Motor neuron (in vitro differentiated cells): ENCODE data around the gene CTNNA1. TPM values are rescaled to one million over a fixed set of nuclear protein-coding genes. Genes with fewer than 3 reads are reported as not detected.
A peak's percentile ranks its signal among the peaks of the same experiment; 100 is the strongest.
"Not testable (repeated sequence)": the region's sequence is repeated elsewhere in the genome, so short reads cannot be mapped to it uniquely, and the experiment has no call there.

Experiments used
- ATAC-seq, 8 experiments: fragments of 200-7000 bp; cut with Tn5 transposase; replicated peaks in 6 of 8; 2 replicates each; pipeline ENCODE4 v1.8.0; 2021; ENCODE audit warnings: mild to moderate bottlenecking in 8 of 8, moderate library complexity in 8 of 8
- H3K27ac ChIP-seq, 2 donors: fragments of 250-450 bp; sonication (Bioruptor Pico); 2 replicates each; pipeline ENCODE4 v1.9.0; 2021; ENCODE audit warnings: antibody characterized with exemption in 2 of 2, mild to moderate bottlenecking in 2 of 2, moderate library complexity in 1 of 2
- H3K4me1 ChIP-seq, 2 donors: fragments of 250-450 bp; sonication (Bioruptor Pico); replicated peaks in 1 of 2; 2 replicates each; pipeline ENCODE4 v1.6.1; 2021; ENCODE audit warnings: antibody characterized with exemption in 2 of 2, mild to moderate bottlenecking in 2 of 2, moderate library complexity in 1 of 2
- H3K4me3 ChIP-seq, 5 donors: fragments of 250-450 bp; sonication (Bioruptor Pico); 2 replicates each; pipeline ENCODE4 v1.9.0; 2021; ENCODE audit warnings: antibody characterized with exemption in 5 of 5, mild to moderate bottlenecking in 5 of 5, moderate library complexity in 4 of 5
- WGBS, 10 experiments: fragments of 450-650 bp; shearing (Covaris generic); methylation state at CpG; one replicate each; pipeline ENCODE4 v1.0.0; 2022; 5-methylcytosine and 5-hydroxymethylcytosine counted together
- in situ Hi-C, 9 experiments: fragments of 400-800 bp; cut with MboI; loops; one replicate each; pipeline ENCODE4 v1.15.0; 2021; ENCODE audit warnings: low sequenced_read_pairs in 9 of 9, low pct_unique_long_range_greater_than_20kb in 2 of 9; ENCODE audit not compliant: unreplicated experiment in 9 of 9
- total RNA-seq, 8 experiments: library from RNA; unstranded; fragments of 300-600 nt; gene quantifications; 2 replicates each; pipeline versions ENCODE4 v1.2.3 to v1.2.4, GENCODE V29; 2022

CTNNA1 gene
- total RNA-seq, 8 experiments from 2014 or later = 176 to 339 (median 205) TPM

GRCh38 chr5:138807182-138807581 is 54.0 kb downstream of the CTNNA1 start:
- Histone ChIP-seq H3K4me1 (peaks cover 0 to 6% of the 10 kb centered on the region in 2 donors), H3K4me3 (no peak overlapping the region), H3K27ac (no peak overlapping the region)
- in situ Hi-C loops = no loop called here
- 83 to 100% methylated on average over 1 of the region's 1 CpG; no CpG with 5 or more reads in 8 of the 10 experiments for WGBS, 10 experiments
- ATAC-seq = no peak

GRCh38 chr5:138809391-138809790 is 56.2 kb downstream of the CTNNA1 start:
- in situ Hi-C loops = no loop called here
- Histone ChIP-seq H3K27ac (no peak overlapping the region), H3K4me1 (peaks cover 0 to 6% of the 10 kb centered on the region in 2 donors), H3K4me3 (no peak overlapping the region)
- ATAC-seq = peak in 5 of 8 experiments; percentile 27 to 72 (median 48)

GRCh38 chr5:138810861-138811260 is 57.6 kb downstream of the CTNNA1 start:
- H3K27ac ChIP-seq, ATAC-seq, in situ Hi-C loops, H3K4me3 ChIP-seq, H3K4me1 ChIP-seq: not testable (repeated sequence)
- WGBS, 10 experiments = no CpG with 5 or more reads among the region's 35 CpGs

- ATAC-seq = peak in 3 of 8 experiments; percentile 53 to 85 (median 72)
- peaks cover 0 to 5% of the 10 kb centered on the region in 2 donors for H3K4me1 ChIP-seq
- WGBS, 10 experiments = 37 to 100% (median 78%) methylated on average over 1 to 5 of the region's 5 CpGs; no CpG with 5 or more reads in 1 of the 10 experiments
- H3K27ac ChIP-seq = no peak overlapping the region
- no peak overlapping the region for H3K4me3 ChIP-seq
- in situ Hi-C loops = no loop called here
Measured at GRCh38 chr5:138815529-138815928, 62.3 kb downstream of the CTNNA1 start.

GRCh38 chr5:138817241-138817640 is 64.0 kb downstream of the CTNNA1 start:
- WGBS, 10 experiments = 92 to 100% (median 100%) methylated on average over 1 of the region's 1 CpG; no CpG with 5 or more reads in 1 of the 10 experiments
- no peak overlapping the region for H3K4me3 ChIP-seq
- in situ Hi-C loops = no loop called here
- no peak for ATAC-seq
- no peak overlapping the region for H3K27ac ChIP-seq
- H3K4me1 ChIP-seq = peaks cover 0 to 5% of the 10 kb centered on the region in 2 donors

- ATAC-seq = peak in 6 of 8 experiments; percentile 27 to 85 (median 47)
Measured at GRCh38 chr5:138819081-138819480, 65.9 kb downstream of the CTNNA1 start.

GRCh38 chr5:138820695-138821094 is 67.5 kb downstream of the CTNNA1 start:
- WGBS, 10 experiments = 92 to 100% (median 95%) methylated on average over 1 to 3 of the region's 3 CpGs; no CpG with 5 or more reads in 4 of the 10 experiments
- Histone ChIP-seq H3K4me3 (no peak overlapping the region), H3K4me1 (peaks cover 0 to 5% of the 10 kb centered on the region in 2 donors), H3K27ac (no peak overlapping the region)
- in situ Hi-C loops = no loop called here
- no peak for ATAC-seq

More at GRCh38 chr5:138819081-138819480, 65.9 kb downstream of the CTNNA1 start:
- Histone ChIP-seq H3K4me1 (peaks cover 0 to 5% of the 10 kb centered on the region in 2 donors), H3K27ac (no peak overlapping the region), H3K4me3 (no peak overlapping the region)
- in situ Hi-C loops = no loop called here
- WGBS, 10 experiments = 60 to 100% (median 92%) methylated on average over 1 to 3 of the region's 4 CpGs; no CpG with 5 or more reads in 3 of the 10 experiments

- 46 to 100% (median 84%) methylated on average over 1 to 7 of the region's 7 CpGs; no CpG with 5 or more reads in 1 of the 10 experiments for WGBS, 10 experiments
- peak in 2 of 8 experiments; percentile 90 to 93 for ATAC-seq
- in situ Hi-C loops = no loop called here
- Histone ChIP-seq H3K4me1 (no peaks in the 10 kb centered on the region), H3K4me3 (no peak overlapping the region), H3K27ac (no peak overlapping the region)
Measured at GRCh38 chr5:138824516-138824915, 71.3 kb downstream of the CTNNA1 start.

- in situ Hi-C loops = loop anchor here in 1 of 9 experiments (25.0 kb wide), 1 partner anchor 437 kb away; no protein-coding TSS in a partner anchor
- 25 to 71% (median 55%) methylated on average over 2 to 5 of the region's 5 CpGs for WGBS, 10 experiments
Measured at GRCh38 chr5:138824924-138825863, 72.0 kb downstream of the CTNNA1 start.

GRCh38 chr5:138828556-138828955 is 75.3 kb downstream of the CTNNA1 start:
- ATAC-seq = no peak
- Histone ChIP-seq H3K4me3 (no peak overlapping the region), H3K27ac (no peak overlapping the region), H3K4me1 (peaks cover 3 to 4% of the 10 kb centered on the region in 2 donors)
- in situ Hi-C loops = loop anchor here in 1 of 9 experiments (25.0 kb wide), 1 partner anchor 434 kb away; no protein-coding TSS in a partner anchor
- WGBS, 10 experiments = 0 to 93% (median 65%) methylated on average over 1 to 4 of the region's 4 CpGs

More at GRCh38 chr5:138824924-138825863, 72.0 kb downstream of the CTNNA1 start:
- Histone ChIP-seq H3K4me1 (no peaks in the 10 kb centered on the region), H3K4me3 (no peak overlapping the region), H3K27ac (no peak overlapping the region)
- peak in 3 of 8 experiments; percentile 62 to 81 (median 76) for ATAC-seq

GRCh38 chr5:138829341-138829740 is 76.1 kb downstream of the CTNNA1 start:
- Histone ChIP-seq H3K27ac (no peak overlapping the region), H3K4me1 (peaks cover 3 to 4% of the 10 kb centered on the region in 2 donors), H3K4me3 (no peak overlapping the region)
- in situ Hi-C loops = loop anchor here in 1 of 9 experiments (25.0 kb wide), 1 partner anchor 433 kb away; no protein-coding TSS in a partner anchor
- no peak for ATAC-seq
- WGBS, 10 experiments = 60 to 100% (median 100%) methylated on average over 1 to 3 of the region's 3 CpGs; no CpG with 5 or more reads in 2 of the 10 experiments

- in situ Hi-C loops = loop anchor here in 1 of 9 experiments (25.0 kb wide), 1 partner anchor 431 kb away; no protein-coding TSS in a partner anchor
- Histone ChIP-seq H3K4me1 (peaks cover 3 to 4% of the 10 kb centered on the region in 2 donors), H3K4me3 (no peak overlapping the region), H3K27ac (no peak overlapping the region)
- ATAC-seq = peak in 1 of 8 experiments; percentile 20
Measured at GRCh38 chr5:138831703-138832102, 78.5 kb downstream of the CTNNA1 start.

GRCh38 chr5:138832218-138832617 is 79.0 kb downstream of the CTNNA1 start:
- H3K4me1 ChIP-seq = peaks cover 3 to 4% of the 10 kb centered on the region in 2 donors
- 40 to 100% (median 83%) methylated on average over 1 to 2 of the region's 2 CpGs; no CpG with 5 or more reads in 2 of the 10 experiments for WGBS, 10 experiments
- in situ Hi-C loops = loop anchor here in 1 of 9 experiments (25.0 kb wide), 1 partner anchor 430 kb away; no protein-coding TSS in a partner anchor
- no peak for ATAC-seq
- H3K27ac ChIP-seq = no peak overlapping the region
- H3K4me3 ChIP-seq = no peak overlapping the region
